ENCODE measurements around the gene ARL8A. TPM values are rescaled to one million over a fixed set of nuclear protein-coding genes. Genes with fewer than 3 reads are reported as not detected.
"Not testable (repeated sequence)": the region's sequence is repeated elsewhere in the genome, so short reads cannot be mapped to it uniquely, and the experiment has no call there.

Gene ARL8A
- total RNA-seq, 1 donor from 2014 or later: 28.1 TPM

- no peak for DNase-seq (ENCODE audit: low read depth, low spot score)
Measured at GRCh38 chr1:202116287-202116686, 28.2 kb downstream of the ARL8A start.

- no peak for DNase-seq (ENCODE audit: low read depth, low spot score)
Measured at GRCh38 chr1:202113690-202114300, 30.7 kb downstream of the ARL8A start.

GRCh38 chr1:202112859-202113689 is 31.5 kb downstream of the ARL8A start:
- DNase-seq (ENCODE audit: low read depth, low spot score): no peak

- DNase-seq (ENCODE audit: low read depth, low spot score): not testable (repeated sequence)
Measured at GRCh38 chr1:202111589-202111988, 32.9 kb downstream of the ARL8A start.

- DNase-seq (ENCODE audit: low read depth, low spot score): no peak
Measured at GRCh38 chr1:202110977-202111376, 33.6 kb downstream of the ARL8A start.

- DNase-seq (ENCODE audit: low read depth, low spot score): no peak
Measured at GRCh38 chr1:202107801-202108731, 36.5 kb downstream of the ARL8A start.

GRCh38 chr1:202107321-202107761 is 37.2 kb downstream of the ARL8A start:
- no peak for DNase-seq (ENCODE audit: low read depth, low spot score)

GRCh38 chr1:202106340-202107254 is 37.9 kb downstream of the ARL8A start:
- DNase-seq (ENCODE audit: low read depth, low spot score): no peak

- no peak for DNase-seq (ENCODE audit: low read depth, low spot score)
Measured at GRCh38 chr1:202105571-202106339, 38.8 kb downstream of the ARL8A start.

- no peak for DNase-seq (ENCODE audit: low read depth, low spot score)
Measured at GRCh38 chr1:202104073-202104472, 40.5 kb downstream of the ARL8A start.

- DNase-seq (ENCODE audit: low read depth, low spot score): no peak
Measured at GRCh38 chr1:202101184-202101583, 43.4 kb downstream of the ARL8A start.

- DNase-seq (ENCODE audit: low read depth, low spot score): no peak
Measured at GRCh38 chr1:202093858-202094257, 50.7 kb downstream of the ARL8A start.

- no peak for DNase-seq (ENCODE audit: low read depth, low spot score)
Measured at GRCh38 chr1:202090994-202091393, 53.5 kb downstream of the ARL8A start.

- DNase-seq (ENCODE audit: low read depth, low spot score): no peak
Measured at GRCh38 chr1:202088206-202088605, 56.3 kb downstream of the ARL8A start.

- DNase-seq (ENCODE audit: low read depth, low spot score): no peak
Measured at GRCh38 chr1:202086579-202087350, 57.8 kb downstream of the ARL8A start.

- DNase-seq (ENCODE audit: low read depth, low spot score): no peak
Measured at GRCh38 chr1:202085682-202086373, 58.7 kb downstream of the ARL8A start.

- DNase-seq (ENCODE audit: low read depth, low spot score): no peak
Measured at GRCh38 chr1:202084791-202085681, 59.5 kb downstream of the ARL8A start.
